Endothelial cell of umbilical vein (primary cell): ENCODE data around the gene CIDEB. TPM values are rescaled to one million over a fixed set of nuclear protein-coding genes. Genes with fewer than 3 reads are reported as not detected.

Source experiments
- BruUV-seq: library from RNA; stranded (reverse); fragments of 400-500 nt; replicated peaks from 2 replicates; lab custom pipeline; 2021; lab: Mats Ljungman, UMichigan
- CTCF ChIA-PET: fragments of 300-600, 350-600 bp; sonication (Branson Sonifier 250); formaldehyde crosslinking; loops from one replicate; lab custom pipeline; 2021; ENCODE audit warnings: antibody characterized with exemption, inconsistent platforms; lab: Charles Lee
- POLR2A ChIA-PET: fragments of 300-600, 350-600 bp; sonication (Branson Sonifier 250); formaldehyde crosslinking; loops from one replicate; lab custom pipeline; 2021; ENCODE audit warnings: antibody characterized with exemption, inconsistent platforms; lab: Charles Lee
- DNase-seq: peaks from one replicate; pipeline ENCODE4 v3.0.0-alpha.2; 2011; ENCODE audit warnings: low read depth, low spot score
- FAIRE-seq: peaks from 2 replicates; lab custom pipeline; 2011; peaks lifted over from hg19 to GRCh38; lab: Jason Lieb, UNC
- H2AFZ ChIP-seq: 2 replicates; pipeline ENCODE4 v1.6.0; 2012; ENCODE audit warnings: low read depth, low read length, control low read depth, inconsistent platforms
- H3K27ac ChIP-seq: 2 replicates; pipeline ENCODE4 v1.5.1; 2011; ENCODE audit warnings: low read depth, mild to moderate bottlenecking, control low read depth, low read length, moderate library complexity; ENCODE audit not compliant: insufficient read depth
- H3K27me3 ChIP-seq, 2 experiments: 2 replicates each; pipeline versions ENCODE4 v1.6.0 to v1.6.1; 2011; ENCODE audit warnings: low read length in 2 of 2, mixed read lengths in 1 of 2; ENCODE audit not compliant: control insufficient read depth in 2 of 2, insufficient read depth in 2 of 2
- H3K36me3 ChIP-seq, 2 experiments: 2 replicates in 1 of 2; 3 replicates in 1 of 2; pipeline ENCODE4 v1.5.1; 2011; ENCODE audit warnings: low read length in 2 of 2, mild to moderate bottlenecking in 1 of 2, moderate library complexity in 1 of 2; ENCODE audit not compliant: control insufficient read depth in 2 of 2, insufficient read depth in 2 of 2; ENCODE audit errors: extremely low read depth in 1 of 2
- H3K4me1 ChIP-seq: 3 replicates; pipeline ENCODE4 v1.5.1; 2011; ENCODE audit warnings: mild to moderate bottlenecking, low read length; ENCODE audit not compliant: control insufficient read depth, insufficient read depth; ENCODE audit errors: extremely low read depth
- H3K4me2 ChIP-seq: 2 replicates; pipeline ENCODE4 v1.6.1; 2011; ENCODE audit warnings: low read length, control low read depth, mixed read lengths; ENCODE audit not compliant: insufficient read depth
- H3K4me3 ChIP-seq, 3 experiments: fragments of 200-600 bp in 1 of 3; sonication (generic), shearing (Covaris generic) in 1 of 3; replicated peaks in 1 of 3; 2 replicates each; pipeline ENCODE4 v1.5.1; 2011 to 2016; ENCODE audit warnings: control low read depth in 3 of 3, low read length in 3 of 3, mild to moderate bottlenecking in 2 of 3, inconsistent platforms in 1 of 3, low read depth in 1 of 3, moderate library complexity in 1 of 3; ENCODE audit not compliant: insufficient read depth in 1 of 3
- H3K79me2 ChIP-seq: 2 replicates; pipeline ENCODE4 v1.6.0; 2012; ENCODE audit warnings: low read length, inconsistent platforms; ENCODE audit not compliant: control insufficient read depth, insufficient read depth
- H3K9ac ChIP-seq: replicated peaks from 2 replicates; pipeline ENCODE3; 2011; ENCODE audit warnings: low read length, control low read depth; ENCODE audit not compliant: insufficient read depth; ENCODE audit errors: extremely low read depth
- H3K9me1 ChIP-seq: replicated peaks from 3 replicates; pipeline ENCODE4 v1.6.0; 2011; ENCODE audit warnings: mild to moderate bottlenecking, low read length; ENCODE audit not compliant: control insufficient read depth, insufficient read depth; ENCODE audit errors: extremely low read depth
- H3K9me3 ChIP-seq: replicated peaks from 2 replicates; pipeline ENCODE4 v1.5.1; 2012; ENCODE audit warnings: low read length, inconsistent platforms; ENCODE audit not compliant: control insufficient read depth, insufficient read depth
- H4K20me1 ChIP-seq: replicated peaks from 2 replicates; pipeline ENCODE3; 2011; ENCODE audit warnings: mild to moderate bottlenecking, low read length; ENCODE audit not compliant: control insufficient read depth, insufficient read depth; ENCODE audit errors: extremely low read depth
- CTCF ChIP-seq, 2 donors: IDR thresholded peaks; 1 replicate in 1 of 2; 2 replicates in 1 of 2; pipeline ENCODE4 v1.5.1; 2011; ENCODE audit warnings: low read length in 2 of 2, mild to moderate bottlenecking in 2 of 2, moderate library complexity in 2 of 2, control low read depth in 1 of 2, inconsistent platforms in 1 of 2, low read depth in 1 of 2; ENCODE audit not compliant: insufficient read depth in 1 of 2; ENCODE audit errors: extremely low read depth in 1 of 2
- EZH2 ChIP-seq: IDR thresholded peaks from 2 replicates; pipeline ENCODE4 v1.6.1; 2012; ENCODE audit warnings: borderline replicate concordance, low read depth, mild to moderate bottlenecking, moderate library complexity, low read length, inconsistent platforms; ENCODE audit not compliant: severe bottlenecking
- FOS ChIP-seq: IDR thresholded peaks from 2 replicates; pipeline ENCODE4 v1.6.1; 2011; ENCODE audit warnings: mild to moderate bottlenecking, low read length, moderate library complexity, borderline replicate concordance; ENCODE audit not compliant: insufficient read depth
- MAX ChIP-seq: IDR thresholded peaks from 2 replicates; pipeline ENCODE4 v1.6.1; 2011; ENCODE audit not compliant: insufficient read depth, insufficient read length
- MYC ChIP-seq: IDR thresholded peaks from one replicate; pipeline ENCODE4 v1.6.1; 2011; ENCODE audit warnings: mild to moderate bottlenecking, low read depth, low read length
- POLR2A ChIP-seq: IDR thresholded peaks from 2 replicates; pipeline ENCODE4 v1.6.1; 2012; ENCODE audit warnings: low read depth, mild to moderate bottlenecking, control low read depth, low read length
- POLR2AphosphoS5 ChIP-seq: IDR thresholded peaks from 2 replicates; pipeline ENCODE4 v1.6.1; 2012; ENCODE audit warnings: low read depth, mild to moderate bottlenecking, control low read depth, low read length, moderate library complexity; ENCODE audit not compliant: insufficient read depth
- dilution Hi-C: fragments of 300-500 bp; cut with MboI; formaldehyde crosslinking; loops from one replicate; pipeline ENCODE4 v1.15.0; 2019; ENCODE audit warnings: low sequenced_read_pairs; ENCODE audit not compliant: extremely low pct_ligation_motif_present
- intact Hi-C: fragments of 100-400 bp; cut with micrococcal nuclease; formaldehyde crosslinking; loops from one replicate; pipeline ENCODE4 v1.10.0; 2022
- polyA plus RNA-seq, 4 experiments: library from polyadenylated mRNA; depleted of rRNA in 3 of 4; stranded (reverse) in 3 of 4; unstranded in 1 of 4; fragments of >200 nt; gene quantifications; 2 replicates each; pipeline versions ENCODE4 v1.2.1 to v1.2.3, GENCODE V29; 2011 to 2012; ENCODE audit warnings: missing spikeins in 1 of 4
- total RNA-seq: library from RNA; stranded (reverse); gene quantifications from 2 replicates; pipeline ENCODE4 v1.2.3, GENCODE V29; 2021

The CIDEB gene
- total and polyA plus RNA-seq, 2 donors (not counting 3 experiments of a cell fraction or from before 2014, with no cell fraction given): 5.2 to 7.2 TPM

DNA sequence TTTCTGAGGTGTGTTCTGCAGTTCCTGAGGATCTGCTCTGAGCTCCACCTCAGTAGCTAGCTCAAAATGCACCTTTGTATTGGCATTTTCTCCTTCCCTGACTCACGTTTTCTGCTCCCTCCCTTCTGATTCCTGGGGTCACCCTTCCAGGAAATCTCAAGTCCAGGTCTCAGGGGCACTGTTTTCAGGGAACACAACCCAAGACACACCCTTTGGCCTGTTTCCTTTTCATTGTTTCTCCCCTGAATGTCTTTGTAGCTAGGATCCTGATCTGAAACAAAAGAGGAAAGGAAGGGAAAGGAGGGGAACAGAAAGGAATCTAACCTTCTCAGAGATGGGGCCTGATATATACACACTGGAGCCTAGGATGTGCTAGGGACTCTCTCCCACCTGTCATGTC is 39.4 kb upstream of the CIDEB start:
- Histone ChIP-seq H3K4me2 (no peak overlapping the region), H3K9me3 (no peaks in the 10 kb centered on the region), H2AFZ (no peak overlapping the region), H4K20me1 (no peaks in the 10 kb centered on the region), H3K9ac (no peak overlapping the region), H3K4me3 (no peak overlapping the region), H3K27me3 (peaks cover 24 to 28% of the 10 kb centered on the region in 2 experiments), H3K36me3 (no peaks in the 10 kb centered on the region), H3K4me1 (no peaks in the 10 kb centered on the region), H3K27ac (no peak overlapping the region), H3K79me2 (no peaks in the 10 kb centered on the region), H3K9me1 (no peaks in the 10 kb centered on the region)
- FAIRE-seq (peak; percentile 55), DNase-seq (no peak)
- TF ChIP-seq EZH2 (no peak), MAX (no peak), POLR2A (no peak), MYC (no peak), POLR2AphosphoS5 (no peak), FOS (no peak), CTCF (IDR thresholded peaks at IDR 0.05; ENCODE audit: extremely low read depth in 1 of 2, insufficient read depth in 1 of 2, low read depth in 1 of 2, low read length in 2 of 2) (no peak)
- dilution Hi-C loops: no loop called here
- BruUV-seq: no TSS peak
- intact Hi-C loops: no loop called here
- CTCF ChIA-PET: interaction anchor here (1.0 to 5.7 kb wide), 5 partner anchors 12 to 89 kb away, joined by 3 to 57 read pairs (median 7); partner anchors contain the start of gene ADCY4
- POLR2A ChIA-PET: no interaction called here
